ENCODE measurements around the gene NFATC1.

NFATC1 gene

DNA sequence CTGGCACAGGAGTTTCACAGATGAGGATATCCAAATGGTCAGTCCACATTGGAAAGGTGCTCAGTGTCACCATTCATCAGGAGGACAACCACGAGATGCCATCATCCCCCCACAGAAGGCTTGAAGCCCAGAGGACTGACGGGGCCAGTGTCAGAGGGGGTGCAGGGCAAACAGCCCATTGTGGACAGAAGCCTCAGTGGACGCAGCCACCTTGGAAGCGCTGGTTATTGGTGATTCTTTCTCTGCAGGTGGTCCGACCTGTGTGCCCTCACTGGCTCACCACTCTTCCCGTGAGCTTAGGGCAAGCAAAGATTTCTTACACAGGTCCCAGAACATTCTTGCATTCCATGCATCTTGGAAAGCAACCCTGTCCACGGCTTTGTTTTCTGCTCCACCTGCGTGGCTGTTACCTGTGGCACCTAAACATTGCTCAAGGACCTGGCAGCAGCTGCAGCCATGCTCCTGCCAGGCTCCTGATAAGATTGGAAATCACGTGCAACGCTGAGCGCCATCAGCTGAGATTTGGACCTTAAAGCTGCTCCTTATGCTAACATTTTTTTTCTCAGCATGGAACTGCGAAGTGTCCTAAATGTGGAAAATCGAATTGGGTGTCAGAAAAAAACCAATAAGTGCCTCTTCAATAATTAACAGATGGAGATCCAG lies 172.9 kb downstream of the NFATC1 start:
- POLR2A ChIA-PET: no interaction called here
- peaks cover 0 to 22% (median 10%) of the 10 kb centered on the region in 5 experiments for H3K9me3 ChIP-seq (ENCODE audit: control extremely low read depth in 1 of 5, control insufficient read depth in 4 of 5, insufficient read depth in 2 of 5, low read depth in 1 of 5, low read length in 4 of 5)
- H3K27ac ChIP-seq (ENCODE audit: insufficient read depth in 1 of 2, low read depth in 1 of 2, low read length in 2 of 2, poor library complexity in 1 of 2, severe bottlenecking in 2 of 2): no peak overlapping the region
- H3K4me3 ChIP-seq (ENCODE audit: control insufficient read depth in 1 of 7, extremely low read depth in 1 of 7, insufficient read depth in 4 of 7, low read depth in 2 of 7, low read length in 6 of 7): no peak overlapping the region
- CTCF ChIA-PET: interaction anchor here (0.6 kb wide), 1 partner anchor 192 kb away, joined by 4 read pairs; no protein-coding TSS in a partner anchor
- no peaks in the 10 kb centered on the region for H3K27me3 ChIP-seq (replicated peaks in 2 of 5; ENCODE audit: control insufficient read depth in 4 of 5, insufficient read depth in 5 of 5, low read length in 4 of 5)
- no peaks in the 10 kb centered on the region for H3K4me1 ChIP-seq (ENCODE audit: control extremely low read depth in 1 of 4, control insufficient read depth in 4 of 4, insufficient read depth in 4 of 4, low read length in 3 of 4)
- whole genome bisulfite sequencing (ENCODE audit: insufficient coverage): over 99% methylated on average over 12 of the region's 13 CpGs
- DNase-seq: no peak
- H3K36me3 ChIP-seq (ENCODE audit: control insufficient read depth in 4 of 4, insufficient read depth in 4 of 4, low read length in 3 of 4): no peaks in the 10 kb centered on the region

DNA sequence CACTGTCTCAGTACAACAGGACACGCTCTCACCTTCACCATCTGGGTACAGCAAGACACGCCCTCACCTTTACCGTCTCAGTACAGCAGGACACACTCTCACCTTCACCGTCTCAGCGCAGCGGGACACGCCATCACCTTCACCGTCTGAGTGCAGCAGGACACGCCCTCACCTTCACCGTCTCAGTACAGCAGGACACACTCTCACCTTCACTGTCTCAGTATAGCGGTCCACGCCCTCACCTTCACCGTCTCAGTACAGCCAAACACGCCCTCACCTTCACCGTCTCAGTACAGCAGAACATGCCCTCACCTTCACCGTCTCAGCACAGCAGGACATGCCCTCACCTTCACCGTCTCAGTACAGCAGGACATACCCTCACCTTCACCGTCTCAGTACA lies 174.0 kb downstream of the NFATC1 start:
- POLR2A ChIA-PET: no interaction called here
- no peak for DNase-seq
- peaks cover 0 to 5% (median 3%) of the 10 kb centered on the region in 4 experiments for H3K4me1 ChIP-seq (ENCODE audit: control extremely low read depth in 1 of 4, control insufficient read depth in 4 of 4, insufficient read depth in 4 of 4, low read length in 3 of 4)
- no peaks in the 10 kb centered on the region for H3K27me3 ChIP-seq (replicated peaks in 2 of 5; ENCODE audit: control insufficient read depth in 4 of 5, insufficient read depth in 5 of 5, low read length in 4 of 5)
- peaks cover 0 to 28% (median 12%) of the 10 kb centered on the region in 5 experiments for H3K9me3 ChIP-seq (ENCODE audit: control extremely low read depth in 1 of 5, control insufficient read depth in 4 of 5, insufficient read depth in 2 of 5, low read depth in 1 of 5, low read length in 4 of 5)
- no peaks in the 10 kb centered on the region for H3K36me3 ChIP-seq (ENCODE audit: control insufficient read depth in 4 of 4, insufficient read depth in 4 of 4, low read length in 3 of 4)
- H3K4me3 ChIP-seq (ENCODE audit: control insufficient read depth in 1 of 7, extremely low read depth in 1 of 7, insufficient read depth in 4 of 7, low read depth in 2 of 7, low read length in 6 of 7): no peak overlapping the region
- CTCF ChIA-PET: interaction anchor here (1.6 kb wide), 1 partner anchor 25 kb away, joined by 4 read pairs; no protein-coding TSS in a partner anchor
- H3K27ac ChIP-seq (ENCODE audit: insufficient read depth in 1 of 2, low read depth in 1 of 2, low read length in 2 of 2, poor library complexity in 1 of 2, severe bottlenecking in 2 of 2): no peak overlapping the region
- 94% methylated on average over 17 of the region's 18 CpGs for WGBS (ENCODE audit: insufficient coverage)

DNA sequence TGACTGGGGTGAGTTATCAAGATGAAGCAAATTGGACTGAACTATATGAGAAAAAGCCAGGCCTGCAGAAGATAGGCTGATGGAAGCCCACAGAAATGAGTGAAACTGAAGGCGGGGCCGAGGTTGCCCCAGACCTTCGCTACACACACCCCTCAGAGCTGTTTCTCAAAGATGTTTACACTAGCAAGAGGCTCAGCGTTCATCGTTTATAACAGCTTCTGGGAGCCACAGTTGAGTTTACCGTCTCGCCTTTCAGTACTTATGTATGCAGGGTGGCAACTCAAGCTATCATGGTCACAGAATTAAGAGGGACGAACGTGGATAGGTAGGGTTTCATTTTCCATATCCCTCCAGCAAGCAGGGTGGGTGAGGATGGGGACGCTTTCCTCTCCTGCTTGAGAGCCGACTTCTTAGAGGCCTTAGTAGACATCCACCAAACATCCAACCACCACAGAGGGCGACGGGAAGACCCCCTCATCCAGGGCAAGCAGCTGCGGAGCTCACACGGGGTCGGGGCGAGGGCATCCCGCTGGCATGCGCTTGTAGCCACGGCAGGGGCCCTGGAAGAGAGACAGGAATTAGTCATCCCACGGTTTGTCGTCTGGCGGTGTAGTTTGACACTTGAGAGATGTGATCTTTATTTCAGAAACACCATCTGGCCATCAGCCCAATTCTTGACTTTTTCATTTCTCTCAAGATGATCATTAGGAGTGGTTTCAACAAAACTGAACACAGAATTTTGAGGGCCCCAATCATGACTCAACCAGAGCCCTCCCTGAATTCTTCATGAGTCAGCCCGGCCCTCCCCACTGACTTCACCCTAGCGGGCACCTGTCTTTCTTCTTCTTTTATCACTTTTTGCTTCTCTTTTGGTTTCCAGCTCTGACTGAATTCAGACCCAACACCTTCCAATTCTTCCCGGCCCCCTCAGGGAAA lies 174.8 kb downstream of the NFATC1 start:
- ChIA-PET POLR2A (no interaction called here), CTCF (interaction anchor here (1.6 kb wide), 1 partner anchor 24 kb away, joined by 4 read pairs; no protein-coding TSS in a partner anchor)
- Histone ChIP-seq H3K4me1 (ENCODE audit: control extremely low read depth in 1 of 4, control insufficient read depth in 4 of 4, insufficient read depth in 4 of 4, low read length in 3 of 4) (peaks cover under 1 to 12% (median 10%) of the 10 kb centered on the region in 4 experiments), H3K36me3 (ENCODE audit: control insufficient read depth in 4 of 4, insufficient read depth in 4 of 4, low read length in 3 of 4) (no peaks in the 10 kb centered on the region), H3K27me3 (replicated peaks in 2 of 5; ENCODE audit: control insufficient read depth in 4 of 5, insufficient read depth in 5 of 5, low read length in 4 of 5) (no peaks in the 10 kb centered on the region), H3K9me3 (ENCODE audit: control extremely low read depth in 1 of 5, control insufficient read depth in 4 of 5, insufficient read depth in 2 of 5, low read depth in 1 of 5, low read length in 4 of 5) (peaks cover 0 to 28% (median 12%) of the 10 kb centered on the region in 5 experiments), H3K27ac (ENCODE audit: insufficient read depth in 1 of 2, low read depth in 1 of 2, low read length in 2 of 2, poor library complexity in 1 of 2, severe bottlenecking in 2 of 2) (no peak overlapping the region), H3K4me3 (ENCODE audit: control insufficient read depth in 1 of 7, extremely low read depth in 1 of 7, insufficient read depth in 4 of 7, low read depth in 2 of 7, low read length in 6 of 7) (no peak overlapping the region)
- DNase-seq: peak; percentile 6 to 69 (median 62)
- 83% methylated on average over 21 of the region's 26 CpGs for WGBS (ENCODE audit: insufficient coverage)

DNA sequence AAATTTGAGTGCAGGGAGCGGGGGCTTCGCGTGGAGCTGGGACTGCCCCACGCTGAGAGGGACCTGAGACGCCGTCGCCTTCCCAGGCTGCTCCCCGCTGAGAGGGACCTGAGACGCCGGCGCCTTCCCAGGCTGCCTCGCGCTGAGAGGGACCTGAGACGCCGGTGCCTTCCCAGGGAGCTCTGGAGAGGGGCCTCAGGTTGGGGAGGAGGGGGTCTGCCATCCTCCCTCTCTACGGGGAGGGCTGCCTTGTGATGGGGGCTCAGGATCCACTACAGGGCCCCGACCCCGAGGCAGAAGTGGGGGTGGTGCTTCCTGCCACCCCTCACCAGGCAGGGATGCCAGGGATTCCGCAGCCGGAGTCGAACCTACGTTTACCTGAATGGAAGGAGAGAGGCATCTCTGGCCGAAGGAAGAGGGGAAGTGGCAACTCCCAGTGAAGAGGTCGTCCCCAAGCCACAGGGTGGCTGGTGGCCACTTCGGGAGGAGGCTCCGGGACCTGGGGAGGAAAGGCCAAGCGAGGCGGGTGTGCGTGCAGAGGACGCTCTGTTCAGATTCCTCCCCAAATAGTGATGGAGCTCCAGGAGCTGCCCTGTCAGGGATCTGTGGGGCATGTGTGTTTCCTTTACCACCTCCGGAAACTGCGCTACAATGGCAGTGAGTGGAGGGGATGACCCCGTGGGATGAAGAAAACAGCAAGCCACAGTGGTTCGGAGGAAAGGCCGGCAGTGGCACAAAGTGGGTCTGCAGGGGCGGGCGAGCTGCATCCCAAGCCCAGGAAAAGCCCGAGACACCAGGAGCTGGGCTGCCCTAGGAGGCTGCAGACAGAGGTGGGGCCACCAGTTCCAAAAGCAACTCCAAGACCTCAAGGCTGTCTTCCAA lies 175.7 kb downstream of the NFATC1 start:
- H3K4me3 ChIP-seq (ENCODE audit: control insufficient read depth in 1 of 7, extremely low read depth in 1 of 7, insufficient read depth in 4 of 7, low read depth in 2 of 7, low read length in 6 of 7): no peak overlapping the region
- H3K27ac ChIP-seq (ENCODE audit: insufficient read depth in 1 of 2, low read depth in 1 of 2, low read length in 2 of 2, poor library complexity in 1 of 2, severe bottlenecking in 2 of 2): no peak overlapping the region
- POLR2A ChIA-PET: no interaction called here
- H3K4me1 ChIP-seq (ENCODE audit: control extremely low read depth in 1 of 4, control insufficient read depth in 4 of 4, insufficient read depth in 4 of 4, low read length in 3 of 4): peaks cover 2 to 20% (median 18%) of the 10 kb centered on the region in 4 experiments
- H3K27me3 ChIP-seq (replicated peaks in 2 of 5; ENCODE audit: control insufficient read depth in 4 of 5, insufficient read depth in 5 of 5, low read length in 4 of 5): no peaks in the 10 kb centered on the region
- H3K9me3 ChIP-seq (ENCODE audit: control extremely low read depth in 1 of 5, control insufficient read depth in 4 of 5, insufficient read depth in 2 of 5, low read depth in 1 of 5, low read length in 4 of 5): peaks cover 0 to 28% (median 12%) of the 10 kb centered on the region in 5 experiments
- WGBS (ENCODE audit: insufficient coverage): 96% methylated on average over 34 of the region's 38 CpGs
- no peaks in the 10 kb centered on the region for H3K36me3 ChIP-seq (ENCODE audit: control insufficient read depth in 4 of 4, insufficient read depth in 4 of 4, low read length in 3 of 4)
- DNase-seq: no peak
- CTCF ChIA-PET: interaction anchor here (1.6 kb wide), 1 partner anchor 23 kb away, joined by 4 read pairs; no protein-coding TSS in a partner anchor

DNA sequence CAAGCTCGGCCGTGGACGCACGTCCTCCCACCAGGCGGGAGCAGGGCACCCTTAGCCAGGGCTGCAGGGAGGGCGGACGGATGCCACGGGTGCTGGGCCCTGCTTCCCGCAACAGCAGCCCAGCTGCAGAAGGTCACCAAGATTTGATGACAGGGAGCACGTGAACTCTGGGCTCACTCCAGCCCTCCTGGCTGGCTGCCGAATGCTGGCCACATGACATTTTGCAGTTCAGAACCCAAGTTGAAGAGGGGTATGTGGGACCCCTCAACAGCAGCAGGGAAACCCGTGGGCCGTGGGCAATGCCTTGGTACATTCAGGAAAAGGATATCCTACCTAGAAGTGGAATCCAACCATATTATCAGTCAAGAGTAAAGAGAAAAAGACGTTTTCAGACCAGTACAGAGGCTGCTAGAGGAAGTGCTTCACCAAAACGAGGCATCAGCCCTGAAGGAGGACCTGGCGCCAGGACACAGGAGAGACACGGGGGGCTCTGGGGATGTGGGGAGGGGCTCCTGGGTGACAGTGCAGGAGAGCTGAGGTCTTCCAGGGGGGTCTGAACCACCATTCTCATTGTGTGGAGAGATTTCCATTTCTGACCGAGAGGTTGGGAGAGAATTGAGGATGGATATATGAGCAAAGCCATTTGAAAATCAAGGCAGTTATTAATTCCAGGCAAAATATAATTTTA lies 176.5 kb downstream of the NFATC1 start:
- Histone ChIP-seq H3K27me3 (replicated peaks in 2 of 5; ENCODE audit: control insufficient read depth in 4 of 5, insufficient read depth in 5 of 5, low read length in 4 of 5) (no peaks in the 10 kb centered on the region), H3K27ac (ENCODE audit: insufficient read depth in 1 of 2, low read depth in 1 of 2, low read length in 2 of 2, poor library complexity in 1 of 2, severe bottlenecking in 2 of 2) (no peak overlapping the region), H3K9me3 (ENCODE audit: control extremely low read depth in 1 of 5, control insufficient read depth in 4 of 5, insufficient read depth in 2 of 5, low read depth in 1 of 5, low read length in 4 of 5) (peaks cover 0 to 28% (median 12%) of the 10 kb centered on the region in 5 experiments), H3K4me1 (ENCODE audit: control extremely low read depth in 1 of 4, control insufficient read depth in 4 of 4, insufficient read depth in 4 of 4, low read length in 3 of 4) (peaks cover 2 to 21% (median 19%) of the 10 kb centered on the region in 4 experiments), H3K4me3 (ENCODE audit: control insufficient read depth in 1 of 7, extremely low read depth in 1 of 7, insufficient read depth in 4 of 7, low read depth in 2 of 7, low read length in 6 of 7) (no peak overlapping the region), H3K36me3 (ENCODE audit: control insufficient read depth in 4 of 4, insufficient read depth in 4 of 4, low read length in 3 of 4) (no peaks in the 10 kb centered on the region)
- 94% methylated on average over 16 of the region's 18 CpGs for WGBS (ENCODE audit: insufficient coverage)
- ChIA-PET POLR2A (no interaction called here), CTCF (no interaction called here)
- no peak for DNase-seq

- Histone ChIP-seq H3K27ac (ENCODE audit: insufficient read depth in 1 of 2, low read depth in 1 of 2, low read length in 2 of 2, poor library complexity in 1 of 2, severe bottlenecking in 2 of 2) (no peak overlapping the region), H3K36me3 (ENCODE audit: control insufficient read depth in 4 of 4, insufficient read depth in 4 of 4, low read length in 3 of 4) (no peaks in the 10 kb centered on the region), H3K4me3 (ENCODE audit: control insufficient read depth in 1 of 7, extremely low read depth in 1 of 7, insufficient read depth in 4 of 7, low read depth in 2 of 7, low read length in 6 of 7) (no peak overlapping the region), H3K9me3 (ENCODE audit: control extremely low read depth in 1 of 5, control insufficient read depth in 4 of 5, insufficient read depth in 2 of 5, low read depth in 1 of 5, low read length in 4 of 5) (peaks cover 0 to 28% (median 12%) of the 10 kb centered on the region in 5 experiments), H3K27me3 (replicated peaks in 2 of 5; ENCODE audit: control insufficient read depth in 4 of 5, insufficient read depth in 5 of 5, low read length in 4 of 5) (no peaks in the 10 kb centered on the region), H3K4me1 (ENCODE audit: control extremely low read depth in 1 of 4, control insufficient read depth in 4 of 4, insufficient read depth in 4 of 4, low read length in 3 of 4) (peaks cover 2 to 26% (median 20%) of the 10 kb centered on the region in 4 experiments)
- 100% methylated on average over 4 of the region's 6 CpGs for whole genome bisulfite sequencing (ENCODE audit: insufficient coverage)
- CTCF ChIA-PET: no interaction called here
- POLR2A ChIA-PET: no interaction called here
- no peak for DNase-seq
Measured at GRCh38 chr18:79572848-79573451, 177.2 kb downstream of the NFATC1 start.
